HG02798 (cell line): ENCODE results near the gene SOX6.

ENCODE experiments used
- ATAC-seq: cut with Tn5 transposase; IDR thresholded peaks from one replicate; pipeline ENCODE4 v1.9.1; 2021; ENCODE audit warnings: mild to moderate bottlenecking; ENCODE audit not compliant: unreplicated experiment, poor library complexity

SOX6 gene

GRCh38 chr11:15920856-15921629 is 435.3 kb downstream of the SOX6 start:
- no peak for ATAC-seq

- ATAC-seq = no peak
Measured at GRCh38 chr11:15918674-15919073, 437.7 kb downstream of the SOX6 start.

- ATAC-seq = no peak
Measured at GRCh38 chr11:15918212-15918611, 438.1 kb downstream of the SOX6 start.
